NCI-H2107 treated with DMSO at 0.1 percent for 48 hours (cell line): ENCODE data around the gene SERPINB12.

Experiments used
- DNase-seq: peaks from one replicate; lab custom pipeline; 2025; ENCODE audit not compliant: unreplicated experiment; lab: John Stamatoyannopoulos, UW

SERPINB12 gene

DNA sequence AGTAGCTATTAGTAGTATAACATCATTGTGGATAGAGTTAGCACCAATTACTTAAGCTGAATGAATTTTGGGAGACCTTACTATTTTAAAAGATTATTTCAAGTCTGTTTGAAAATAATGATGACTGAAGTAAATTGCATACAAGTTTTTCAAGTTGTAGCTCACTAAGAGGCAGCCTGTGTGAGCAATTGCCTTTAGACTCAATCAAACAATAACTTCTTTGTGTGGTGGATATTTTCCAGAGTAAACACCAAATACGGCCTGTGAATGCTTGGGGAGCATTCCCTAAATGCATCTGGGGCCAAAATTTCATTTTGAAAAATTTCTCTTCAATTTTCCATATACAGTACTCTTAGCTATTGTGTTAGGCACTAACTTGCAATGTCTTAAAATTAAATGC lies 7.9 kb downstream of the SERPINB12 start:
- no peak for DNase-seq

DNA sequence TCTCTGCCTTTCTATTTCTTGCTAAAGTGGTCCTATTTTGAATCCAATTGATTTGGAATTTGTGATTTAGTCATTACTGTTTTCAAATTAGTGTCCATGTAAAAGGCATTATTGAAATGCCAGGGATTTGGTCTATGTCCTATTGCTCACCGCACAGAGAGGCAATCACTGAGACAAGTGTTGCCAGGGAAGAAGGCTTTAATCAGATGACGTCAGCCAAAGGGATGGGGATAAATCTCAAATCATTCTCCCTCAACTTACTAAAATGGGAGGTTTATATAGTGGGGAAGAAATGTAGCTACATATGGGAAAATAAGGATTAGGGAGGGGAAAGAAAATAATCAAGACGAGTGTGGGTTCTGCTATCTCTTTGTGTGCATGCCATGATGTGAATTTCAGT lies 9.6 kb downstream of the SERPINB12 start:
- no peak for DNase-seq

DNA sequence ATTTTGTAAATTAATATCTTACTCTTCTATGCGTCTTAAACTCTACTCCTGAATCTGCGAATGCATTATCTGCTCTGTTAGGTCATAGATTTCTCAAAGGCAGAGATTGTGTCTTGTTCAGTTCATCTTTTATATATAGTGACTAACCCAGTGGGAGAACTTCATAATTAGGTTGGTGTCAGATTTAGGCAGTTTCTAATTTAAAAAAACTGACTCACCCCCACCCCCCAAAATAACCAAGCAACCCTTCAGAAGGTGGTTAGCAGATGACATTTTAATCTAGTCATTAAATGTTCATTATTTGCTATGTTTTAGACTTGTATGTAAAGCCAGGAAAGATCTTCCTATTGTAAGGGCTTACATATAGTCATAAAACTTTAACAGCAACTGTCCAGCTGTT lies 10.4 kb downstream of the SERPINB12 start:
- no peak for DNase-seq

DNA sequence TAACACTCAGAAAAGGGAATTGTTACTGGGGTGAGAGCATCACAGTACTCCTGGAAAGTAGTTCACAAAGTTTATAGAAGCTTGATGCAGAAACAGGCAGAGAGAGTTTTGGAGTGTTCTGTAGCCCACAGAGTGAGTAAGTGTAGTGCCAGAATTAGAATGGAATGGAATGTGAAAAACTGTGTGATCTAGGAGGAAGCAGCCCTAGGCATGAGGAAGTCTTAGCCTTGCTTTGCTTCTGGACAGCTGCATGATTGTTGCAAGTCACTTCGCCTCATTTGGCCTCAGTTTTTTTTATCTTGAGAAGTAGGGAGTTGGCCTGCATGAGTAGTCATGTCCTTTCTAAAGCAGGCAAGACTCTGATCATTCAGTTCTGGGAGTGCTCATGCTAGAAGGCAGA lies 10.9 kb downstream of the SERPINB12 start:
- no peak for DNase-seq

DNA sequence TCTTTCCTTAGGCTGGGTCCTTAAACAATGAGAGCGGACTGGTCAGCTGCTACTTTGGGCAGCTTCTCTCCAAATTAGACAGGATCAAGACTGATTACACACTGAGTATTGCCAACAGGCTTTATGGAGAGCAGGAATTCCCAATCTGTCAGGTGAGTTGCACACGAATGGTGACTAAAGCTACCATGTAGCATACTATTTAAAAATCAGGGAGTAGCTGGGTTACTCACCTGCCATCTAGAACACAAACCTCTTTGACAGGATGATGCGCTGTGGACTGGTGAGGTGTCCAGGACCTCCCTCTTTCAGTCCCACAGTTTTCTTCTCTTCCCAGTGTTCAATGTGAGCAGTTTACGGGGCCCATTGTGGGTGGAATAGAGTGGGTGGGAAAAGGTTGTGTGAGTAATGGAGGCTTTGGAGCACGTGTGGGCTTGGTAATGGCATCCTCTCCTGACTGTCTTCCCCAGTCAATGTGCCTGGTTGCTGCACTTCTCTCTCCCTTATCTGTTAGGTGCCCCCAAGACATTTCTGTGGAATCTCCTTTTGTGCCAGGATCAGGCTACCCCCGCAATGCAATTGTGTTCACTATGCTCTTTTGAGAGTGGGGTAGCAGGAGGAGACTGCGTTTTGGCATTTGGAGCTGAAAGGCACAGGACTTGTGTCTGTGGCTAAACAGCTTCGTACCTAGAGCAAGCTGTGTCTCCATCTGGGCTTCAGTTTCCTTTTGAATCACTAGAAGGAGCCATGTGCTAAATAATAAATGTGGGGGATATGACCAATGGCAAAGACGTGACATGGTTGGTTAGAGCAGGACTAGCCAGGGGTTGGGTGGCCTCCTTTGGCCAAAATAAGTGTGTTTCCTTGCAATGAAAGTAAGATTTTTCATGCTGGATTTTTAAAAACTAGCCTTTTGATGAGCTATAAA lies 17.7 kb downstream of the SERPINB12 start:
- DNase-seq = no peak

DNA sequence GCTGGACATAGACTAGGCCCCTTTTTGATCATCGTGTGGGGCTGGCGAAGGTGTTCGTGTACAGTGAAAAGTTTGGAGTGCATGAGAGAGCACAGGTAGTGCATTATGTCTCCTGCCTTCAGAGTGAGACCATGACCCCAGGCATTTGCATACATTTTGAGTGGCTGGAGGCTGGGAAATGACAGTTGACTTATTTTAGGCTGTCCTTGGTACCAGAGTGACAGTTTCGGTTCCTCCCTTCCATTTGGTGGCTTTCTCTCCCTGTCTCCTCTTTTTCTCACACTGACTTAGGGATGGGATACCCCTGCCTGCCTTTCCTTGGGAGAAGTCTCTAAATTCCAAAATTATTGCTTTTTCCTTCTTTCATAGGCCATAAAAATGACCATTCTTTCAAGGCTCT lies 20.1 kb downstream of the SERPINB12 start:
- no peak for DNase-seq

DNA sequence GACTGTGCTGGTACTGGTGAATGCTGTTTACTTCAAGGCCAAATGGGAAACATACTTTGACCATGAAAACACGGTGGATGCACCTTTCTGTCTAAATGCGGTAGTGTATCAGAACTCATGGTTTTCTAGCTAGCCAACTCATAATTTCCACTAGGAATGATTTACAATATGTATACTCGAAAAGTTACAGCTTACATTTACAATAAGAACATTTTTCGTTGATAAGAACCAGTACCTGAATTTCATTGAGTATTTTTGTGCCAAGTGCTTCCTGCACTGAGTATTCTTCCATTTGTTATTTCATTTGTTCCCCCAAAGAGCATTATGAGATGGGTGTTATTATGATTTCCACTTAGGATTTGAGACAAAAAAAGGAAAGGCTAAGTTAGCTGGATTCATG lies 21.9 kb downstream of the SERPINB12 start:
- DNase-seq = no peak

DNA sequence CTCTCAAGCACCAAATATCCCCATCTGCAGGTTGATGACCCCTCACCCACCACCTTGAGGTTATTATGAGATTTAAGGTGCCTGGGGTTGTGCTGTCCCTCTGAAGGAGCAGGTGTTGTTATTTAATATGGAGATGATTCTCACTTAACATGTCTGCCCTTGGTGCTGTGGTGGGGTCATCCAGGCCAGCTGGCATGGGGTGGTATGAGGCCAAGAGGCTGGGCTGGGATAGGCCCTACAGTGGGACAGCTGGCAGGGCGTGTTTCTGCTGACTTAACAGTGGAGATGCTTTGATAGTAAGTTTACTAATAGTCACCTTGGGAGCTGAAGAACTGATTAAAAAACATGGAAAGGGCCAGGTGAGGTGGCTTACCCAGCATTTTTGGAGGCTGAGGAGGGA lies 22.4 kb downstream of the SERPINB12 start:
- DNase-seq = no peak

DNA sequence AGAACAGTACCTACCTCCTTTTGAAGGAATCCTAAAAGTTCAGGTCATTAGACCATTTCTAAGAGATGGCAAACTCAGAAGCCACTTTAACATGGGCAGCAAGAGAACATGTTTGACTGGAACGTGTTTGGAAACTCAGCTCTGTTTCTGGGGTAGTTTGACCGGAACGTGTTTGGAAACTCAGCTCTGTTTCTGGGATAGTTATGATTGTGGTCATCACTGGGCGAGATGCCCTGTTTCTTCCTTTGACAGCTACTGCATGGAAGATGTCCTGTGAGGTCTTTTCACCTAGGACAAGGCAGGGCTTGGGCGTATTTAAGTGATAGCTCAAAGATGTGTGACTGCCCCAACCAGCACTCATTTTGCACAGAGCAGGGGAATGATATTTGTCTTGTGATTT lies 25.1 kb downstream of the SERPINB12 start:
- no peak for DNase-seq

DNA sequence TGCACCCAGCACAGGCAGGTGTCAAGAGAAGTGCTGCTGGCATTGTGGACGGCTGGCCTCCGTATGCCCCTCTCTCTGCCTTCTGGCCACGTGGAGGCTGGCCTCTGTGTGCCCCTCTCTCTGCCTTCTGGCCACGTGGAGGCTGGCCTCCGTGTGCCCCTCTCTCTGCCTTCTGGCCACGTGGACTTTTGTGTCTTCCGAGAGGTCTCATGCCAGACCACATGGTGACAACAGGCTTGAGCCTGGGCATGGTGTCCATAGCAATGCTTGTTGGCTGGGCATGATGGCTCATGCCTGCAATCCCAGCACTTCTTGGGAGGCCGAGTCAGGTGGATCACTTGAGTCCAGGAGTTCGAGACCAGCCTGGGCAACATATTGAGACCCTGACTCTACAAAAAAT lies 25.7 kb downstream of the SERPINB12 start:
- no peak for DNase-seq

DNA sequence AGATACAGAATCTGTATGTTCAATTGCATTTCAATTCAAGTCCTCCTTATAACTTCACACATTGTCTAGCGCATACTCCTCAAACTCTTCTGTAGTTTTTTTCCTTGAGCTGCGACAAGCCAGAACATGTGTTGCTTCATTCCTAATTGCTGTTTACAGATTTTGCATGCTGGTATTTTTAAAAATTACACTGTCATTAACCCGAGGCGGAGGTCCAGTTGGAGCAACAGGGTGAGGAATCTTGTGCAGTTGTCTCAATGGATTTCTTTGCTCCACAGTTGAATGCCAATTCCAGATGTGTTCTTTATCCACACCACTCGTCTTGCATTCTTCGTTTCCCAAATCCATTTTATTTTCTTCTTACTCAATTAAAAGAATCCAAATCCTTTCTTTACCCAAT lies 28.6 kb downstream of the SERPINB12 start:
- no peak for DNase-seq

DNA sequence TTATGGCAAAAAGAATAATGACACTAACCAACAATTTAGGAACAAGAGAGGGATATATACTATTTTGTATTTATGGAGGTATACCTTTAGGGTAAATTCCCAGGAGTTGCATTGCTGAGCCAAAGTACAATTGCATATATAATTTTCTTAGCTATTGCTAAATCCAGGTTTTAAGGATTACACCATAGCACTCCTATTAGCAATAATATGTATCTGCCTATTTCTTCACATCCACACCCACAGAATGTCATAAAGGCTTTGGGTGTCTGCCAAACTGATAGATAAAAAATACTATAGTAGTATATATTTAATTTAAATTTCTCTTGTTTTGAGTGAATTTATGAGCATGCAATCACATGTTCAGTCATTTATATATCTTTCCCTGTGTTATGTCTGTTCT lies 33.5 kb downstream of the SERPINB12 start:
- DNase-seq = no peak

DNA sequence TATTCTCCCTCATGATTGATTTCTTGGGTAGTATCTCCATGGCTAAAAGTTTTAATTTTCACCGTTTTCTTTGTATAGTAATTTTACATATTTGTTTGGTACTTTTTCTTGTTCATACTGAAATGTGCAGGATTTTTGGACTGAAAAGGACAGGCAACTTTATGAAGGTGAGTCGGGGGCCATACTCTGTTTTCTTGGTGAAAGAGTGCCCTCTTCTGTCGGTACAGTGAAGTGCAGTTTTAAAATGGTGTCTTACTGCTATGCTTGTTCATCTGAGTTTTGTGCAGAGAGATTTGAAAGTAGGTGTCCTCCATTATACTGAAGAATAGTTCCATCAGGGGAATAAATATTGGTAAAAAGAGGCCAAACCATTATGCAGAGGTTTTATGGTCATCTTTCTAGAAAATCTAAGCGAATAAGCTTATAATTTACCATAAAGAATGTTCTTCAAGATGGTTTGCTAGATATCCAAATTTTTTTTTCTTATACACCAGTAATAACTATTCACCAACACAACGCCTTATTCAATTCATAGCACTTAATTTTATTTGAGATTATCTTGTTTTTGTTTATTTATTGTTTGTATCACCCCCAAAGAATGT lies 36.3 kb downstream of the SERPINB12 start:
- DNase-seq = peak; percentile 42

DNA sequence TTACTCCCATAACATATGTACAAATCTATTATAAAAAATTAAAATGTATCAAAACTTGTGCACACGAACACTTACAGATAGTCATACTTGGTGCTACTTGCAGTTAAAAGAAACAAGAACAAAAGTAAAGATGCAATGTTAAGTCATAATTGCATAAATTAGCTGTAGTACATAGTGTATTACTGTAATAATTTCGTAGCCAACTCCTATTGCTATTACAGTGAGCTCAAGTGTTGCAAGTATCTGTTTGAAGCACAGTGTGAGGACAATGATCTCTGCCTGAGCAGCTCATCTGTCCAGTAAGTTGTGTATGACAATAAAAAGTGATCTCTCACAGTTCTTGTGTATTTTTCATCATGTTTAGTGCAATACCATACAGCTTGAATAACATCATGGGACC lies 37.4 kb downstream of the SERPINB12 start:
- no peak for DNase-seq

DNA sequence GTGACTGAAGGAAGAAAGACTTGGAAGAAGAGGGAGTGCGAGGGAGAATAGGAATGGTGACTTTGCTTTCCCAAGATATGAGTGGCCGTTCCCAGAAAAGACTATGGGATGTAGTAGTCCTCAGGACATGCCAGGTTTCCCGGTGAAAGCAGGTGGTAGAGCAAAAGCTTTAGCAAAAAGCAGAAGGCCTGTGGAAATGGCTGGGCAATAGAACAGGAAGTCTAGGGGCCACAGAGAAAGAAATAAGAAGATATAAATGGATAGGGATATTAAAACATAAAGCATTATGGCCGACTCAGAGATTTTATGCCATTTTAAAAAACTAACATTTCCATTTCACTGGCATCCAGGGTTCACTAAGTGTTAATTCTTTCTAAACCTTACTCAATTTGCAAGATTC lies 43.8 kb downstream of the SERPINB12 start:
- DNase-seq = no peak

DNA sequence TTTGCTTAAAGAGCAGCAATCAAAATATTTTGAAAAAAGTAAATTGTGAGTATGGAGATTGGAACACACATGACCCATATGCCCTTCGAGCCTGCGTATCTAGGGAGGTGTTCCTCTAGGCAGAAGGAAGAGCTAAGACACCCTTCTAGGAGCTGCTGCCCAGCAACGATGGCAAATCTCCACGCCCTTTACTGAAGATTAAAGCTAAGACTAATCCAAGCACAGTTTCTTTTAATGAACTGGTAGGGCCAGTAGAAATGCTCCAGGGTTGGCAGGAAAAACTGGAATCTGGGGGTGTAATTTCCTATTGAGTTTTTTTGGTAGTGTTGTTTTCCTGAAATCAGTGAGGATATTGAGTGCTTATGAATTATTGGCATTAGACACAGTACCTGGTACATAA lies 44.3 kb downstream of the SERPINB12 start:
- no peak for DNase-seq

DNA sequence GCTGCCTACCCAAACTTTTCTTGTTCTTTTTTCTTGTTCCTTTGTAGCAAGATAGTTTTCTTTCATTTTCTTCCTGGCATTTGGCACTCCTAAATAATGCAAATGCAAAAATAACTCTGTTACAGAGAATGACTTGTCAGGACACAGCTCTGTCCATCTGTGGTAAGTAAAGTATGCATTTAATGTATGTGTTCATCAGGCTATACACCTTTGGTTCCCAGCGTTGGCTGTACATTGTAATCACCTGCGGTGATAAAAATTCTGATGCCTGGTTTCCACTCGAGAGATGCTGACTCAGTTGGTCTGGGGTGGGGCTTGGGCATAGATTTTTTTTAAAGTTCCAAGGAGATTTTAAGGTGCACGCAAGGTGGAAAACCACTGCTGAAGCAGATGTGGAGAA lies 44.8 kb downstream of the SERPINB12 start, which contains the start of gene SERPINB13:
Gene SERPINB13 (plus strand): TSS at position 378 of the 400 bp plus-strand sequence. CDS start 1,325 bp downstream, outside the sequence.
- no peak for DNase-seq

DNA sequence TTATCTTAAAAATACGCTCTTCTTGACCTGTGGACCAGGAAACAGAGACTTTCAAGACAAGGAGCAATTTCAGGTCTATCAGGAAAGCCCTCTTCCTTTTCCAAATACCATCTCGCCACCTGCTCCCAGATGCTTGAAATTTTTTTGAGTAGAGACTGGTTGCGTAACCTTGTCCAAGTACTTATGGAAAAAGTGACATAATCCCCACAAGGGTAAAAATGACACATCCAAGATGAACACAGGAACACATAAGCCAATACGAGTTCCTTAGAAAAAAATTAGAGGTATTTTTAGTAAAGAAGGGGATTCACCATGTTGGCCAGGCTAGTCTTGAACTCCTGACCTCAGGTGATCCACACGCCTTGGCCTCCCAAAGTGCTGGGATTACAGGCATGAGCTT lies 46.7 kb downstream of the SERPINB12 start:
- no peak for DNase-seq

DNA sequence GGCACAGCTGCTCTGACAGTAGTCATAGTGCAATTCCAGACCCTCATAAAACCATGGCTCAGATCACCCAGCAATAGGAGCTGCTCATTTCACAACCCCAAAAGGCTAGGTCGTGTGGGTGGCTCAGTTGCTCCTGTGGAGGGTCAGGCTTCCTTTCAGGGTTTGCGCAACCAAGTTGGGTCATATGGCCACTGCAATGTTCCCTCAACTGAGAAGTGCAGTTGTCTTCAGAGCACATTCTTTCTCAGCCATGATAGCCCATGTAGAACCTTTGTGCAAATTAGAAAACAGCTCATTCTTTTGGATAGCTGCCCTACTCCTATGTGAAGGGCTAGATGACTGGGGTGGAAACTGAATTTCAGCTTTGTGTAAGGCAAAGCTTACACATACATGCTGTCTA lies 48.2 kb downstream of the SERPINB12 start:
- no peak for DNase-seq

DNA sequence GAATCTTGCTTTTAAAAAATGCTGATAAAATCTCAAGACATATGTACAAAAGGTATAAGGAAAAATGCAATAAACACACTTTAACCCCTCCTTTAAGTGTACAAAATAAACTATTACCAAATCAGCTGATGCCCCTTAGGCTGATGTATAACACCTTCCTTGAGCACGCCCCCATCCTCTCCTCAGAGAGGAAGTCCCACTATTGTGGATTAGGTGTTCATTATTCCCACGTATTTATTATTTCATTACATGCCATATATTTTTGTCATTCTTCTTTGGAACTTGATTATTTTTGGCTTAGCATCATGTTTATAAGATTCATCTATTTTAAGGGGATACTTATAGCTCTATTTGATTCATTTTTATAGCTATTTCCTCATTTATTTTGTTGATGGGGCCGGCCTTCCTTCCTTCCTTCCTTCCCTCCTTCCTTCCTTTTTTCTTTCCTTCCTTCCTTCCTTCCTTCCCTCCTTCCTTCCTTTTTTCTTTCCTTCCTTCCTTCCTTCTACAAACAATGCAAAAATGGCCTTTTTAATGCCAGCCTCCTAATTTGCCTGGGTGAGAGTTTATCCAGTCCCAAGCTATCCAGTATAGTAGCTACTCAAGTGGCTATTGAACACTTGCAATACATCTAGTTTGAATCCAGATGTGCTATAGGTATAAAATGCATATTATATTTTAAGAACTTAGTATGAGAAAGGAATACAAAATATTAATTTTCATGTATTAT lies 49.0 kb downstream of the SERPINB12 start:
- no peak for DNase-seq

DNA sequence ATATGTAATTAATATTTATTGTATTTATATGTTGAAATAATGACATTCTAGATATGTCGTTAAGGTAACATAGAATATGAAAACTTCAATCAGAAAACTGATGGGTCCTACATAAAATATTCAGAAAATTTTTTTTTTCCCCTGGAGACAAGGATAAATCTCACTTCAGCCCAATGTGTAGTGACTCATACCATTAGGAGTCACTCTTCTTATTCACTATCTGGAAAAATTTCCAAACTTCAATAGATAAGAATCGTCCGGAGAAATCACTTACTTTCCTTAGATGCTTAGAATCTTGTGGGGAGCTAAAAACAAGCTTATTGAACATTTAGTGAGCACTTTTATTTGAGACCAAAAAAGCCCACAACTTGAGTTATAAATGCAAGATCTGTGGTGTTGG lies 49.6 kb downstream of the SERPINB12 start:
- no peak for DNase-seq

DNA sequence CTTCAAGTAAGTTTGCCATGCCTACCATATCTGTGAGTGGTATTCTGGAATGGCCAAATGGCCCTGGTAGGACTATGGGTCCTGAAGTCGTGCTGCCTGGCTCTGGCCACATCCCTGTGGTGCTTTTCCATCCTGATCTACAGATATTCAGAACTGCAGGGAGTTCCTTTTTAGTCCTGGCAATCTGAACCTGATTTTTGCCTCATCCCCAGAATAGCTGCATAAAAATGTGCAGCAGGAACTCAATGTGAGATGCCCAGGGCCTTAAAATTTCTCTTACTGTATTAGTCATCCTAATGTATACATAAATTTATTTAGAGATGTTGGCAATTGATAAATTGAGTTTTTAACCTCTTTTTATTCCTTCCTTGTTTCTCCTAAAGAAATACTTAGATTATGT lies 50.3 kb downstream of the SERPINB12 start:
- no peak for DNase-seq
